AG04450 (cell line): Measurements from ENCODE around the gene CRIP3. TPM values are rescaled to one million over a fixed set of nuclear protein-coding genes. Genes with fewer than 3 reads are reported as not detected.
A peak's percentile ranks its signal among the peaks of the same experiment; 100 is the strongest.

ENCODE experiments used
- CTCF ChIA-PET: fragments of 300-600, 350-600 bp; formaldehyde crosslinking; extraction: SDS; loops from one replicate; lab custom pipeline; 2022; ENCODE audit warnings: antibody characterized with exemption, inconsistent platforms; lab: Charles Lee
- POLR2A ChIA-PET: fragments of 350-600 bp; formaldehyde crosslinking; extraction: SDS; loops from one replicate; lab custom pipeline; 2021; ENCODE audit warnings: antibody characterized with exemption, inconsistent platforms; lab: Yijun Ruan, JAX
- DNase-seq: peaks from one replicate; pipeline ENCODE4 v3.0.0-alpha.2; 2011; ENCODE audit warnings: low read depth, low spot score
- H3K27ac ChIP-seq: one replicate; pipeline ENCODE4 v1.5.1; 2012; ENCODE audit warnings: low read depth, low read length, control low read depth
- H3K27me3 ChIP-seq: one replicate; pipeline ENCODE4 v1.6.0; 2012; ENCODE audit warnings: low read length; ENCODE audit not compliant: control insufficient read depth, insufficient read depth
- H3K4me3 ChIP-seq: 2 replicates; pipeline ENCODE4 v1.5.1; 2011; ENCODE audit warnings: mild to moderate bottlenecking, low read depth, low read length, control low read depth
- H3K9me3 ChIP-seq: 2 replicates; pipeline ENCODE4 v1.5.1; 2012; ENCODE audit warnings: low read length; ENCODE audit not compliant: control insufficient read depth, insufficient read depth
- CTCF ChIP-seq: IDR thresholded peaks from 2 replicates; pipeline ENCODE4 v1.5.1; 2011; ENCODE audit warnings: low read depth, low read length, control low read depth, inconsistent platforms
- polyA plus RNA-seq: library from polyadenylated mRNA; depleted of rRNA; stranded (reverse); fragments of >200 nt; gene quantifications from 2 replicates; pipeline ENCODE4 v1.2.3, GENCODE V29; 2011

Gene CRIP3
- polyA plus RNA-seq, 1 experiment, result not detected

DNA sequence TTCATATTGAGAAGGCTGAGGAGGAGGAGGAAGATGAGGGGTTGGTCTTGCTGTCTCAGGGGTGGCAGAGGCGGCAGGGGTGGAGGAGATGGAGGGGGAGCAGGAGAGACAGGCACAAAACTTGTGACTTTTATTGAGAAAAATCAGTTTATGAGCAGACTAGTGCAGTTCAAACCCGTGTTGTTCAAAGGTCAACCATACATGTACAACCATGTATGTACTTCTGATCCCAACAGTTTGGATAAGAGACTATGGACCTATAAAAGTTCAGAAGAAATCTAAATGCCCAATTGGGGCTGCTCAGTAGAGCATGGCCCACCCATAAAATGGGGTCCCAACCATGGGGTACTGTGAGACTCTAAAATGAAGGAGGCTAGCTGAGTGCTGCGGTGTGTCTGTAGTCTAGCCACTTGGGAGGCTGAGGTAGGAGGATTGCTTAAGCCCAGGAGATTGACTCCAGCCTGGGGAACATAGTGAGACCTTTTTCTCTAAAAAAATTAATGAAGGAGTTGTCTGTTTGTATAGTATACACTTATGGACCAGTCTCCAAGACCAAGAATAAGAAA, 18.2 kb downstream of the CRIP3 start:
- H3K9me3 ChIP-seq, result no peaks in the 10 kb centered on the region
- H3K27me3 ChIP-seq, result peaks cover 19% of the 10 kb centered on the region
- H3K27ac ChIP-seq, result no peak overlapping the region
- POLR2A ChIA-PET, result no interaction called here
- no peak for TF ChIP-seq CTCF
- H3K4me3 ChIP-seq, result no peak overlapping the region
- CTCF ChIA-PET, result no interaction called here
- no peak for DNase-seq

GRCh38 chr6:43287717-43288679, 20.6 kb downstream of the CRIP3 start:
- POLR2A ChIA-PET, result no interaction called here
- no peak for TF ChIP-seq CTCF
- DNase-seq, result no peak
- Histone ChIP-seq H3K27ac (no peak overlapping the region), H3K4me3 (no peak overlapping the region), H3K27me3 (peaks cover 15% of the 10 kb centered on the region), H3K9me3 (no peaks in the 10 kb centered on the region)
- CTCF ChIA-PET, result interaction anchor here (0.5 kb wide), 1 partner anchor 269 kb away, joined by 3 read pairs; no protein-coding TSS in a partner anchor

- POLR2A ChIA-PET, result no interaction called here
Observed at GRCh38 chr6:43286980-43287716, 21.5 kb downstream of the CRIP3 start.

GRCh38 chr6:43286456-43286979, 22.1 kb downstream of the CRIP3 start:
- no peak for TF ChIP-seq CTCF
- H3K27ac ChIP-seq, result no peak overlapping the region
- no peaks in the 10 kb centered on the region for H3K9me3 ChIP-seq
- no peak overlapping the region for H3K4me3 ChIP-seq
- DNase-seq, result no peak
- POLR2A ChIA-PET, result no interaction called here
- H3K27me3 ChIP-seq, result peaks cover 21% of the 10 kb centered on the region
- CTCF ChIA-PET, result no interaction called here

More at GRCh38 chr6:43286980-43287716, 21.5 kb downstream of the CRIP3 start:
- CTCF ChIA-PET, result no interaction called here
- TF ChIP-seq CTCF, result peak; percentile 16; the same call in 1 of the 2 replicates
- Histone ChIP-seq H3K27ac (no peak overlapping the region), H3K27me3 (peaks cover 16% of the 10 kb centered on the region), H3K4me3 (no peak overlapping the region), H3K9me3 (no peaks in the 10 kb centered on the region)
- no peak for DNase-seq
